Neural cell (in vitro differentiated cells): ENCODE measurements around the gene CEMIP2. TPM values are rescaled to one million over a fixed set of nuclear protein-coding genes. Genes with fewer than 3 reads are reported as not detected.

ENCODE experiments used
- H2AFZ ChIP-seq: fragments of 200-600, 300-800 bp; sonication (generic), shearing (Covaris generic); 2 replicates; pipeline ENCODE4 v1.6.0; 2014; ENCODE audit warnings: low read depth, mild to moderate bottlenecking, antibody characterized with exemption, low read length, moderate library complexity
- H3F3A ChIP-seq: fragments of 200-600 bp; shearing (Covaris generic); 2 replicates; pipeline ENCODE4 v1.6.1; 2016; ENCODE audit warnings: mild to moderate bottlenecking, moderate library complexity, mixed read lengths, antibody characterized with exemption, low read length; ENCODE audit not compliant: insufficient read depth, poor library complexity, severe bottlenecking
- H3K27ac ChIP-seq: fragments of 200-600, 300-800 bp; sonication (generic), shearing (Covaris generic); 2 replicates; pipeline ENCODE4 v1.5.1; 2014; ENCODE audit warnings: mild to moderate bottlenecking, low read length, moderate library complexity
- H3K27me3 ChIP-seq: fragments of 300-800, 200-600 bp; sonication (generic), shearing (Covaris generic); 2 replicates; pipeline ENCODE4 v1.6.0; 2014; ENCODE audit warnings: mild to moderate bottlenecking, low read depth, low read length, moderate library complexity; ENCODE audit not compliant: insufficient read depth
- H3K36me3 ChIP-seq: fragments of 300-800, 200-600 bp; sonication (generic), shearing (Covaris generic); 2 replicates; pipeline ENCODE4 v1.5.1; 2014; ENCODE audit warnings: mild to moderate bottlenecking, antibody characterized with exemption, low read length, moderate library complexity; ENCODE audit not compliant: insufficient read depth
- H3K4me2 ChIP-seq: fragments of 300-800, 200-600 bp; sonication (generic), shearing (Covaris generic); 2 replicates; pipeline ENCODE4 v1.6.0; 2014; ENCODE audit warnings: mild to moderate bottlenecking, low read length
- H3K4me3 ChIP-seq: fragments of 300-800, 200-600 bp; sonication (generic), shearing (Covaris generic); 2 replicates; pipeline ENCODE4 v1.5.1; 2014; ENCODE audit warnings: mild to moderate bottlenecking, low read length, moderate library complexity
- H3K79me2 ChIP-seq: fragments of 200-600 bp; shearing (Covaris generic); replicated peaks from 2 replicates; pipeline ENCODE4 v1.6.0; 2014; ENCODE audit warnings: mild to moderate bottlenecking, low read length, moderate library complexity; ENCODE audit not compliant: insufficient read depth
- H3K9ac ChIP-seq: fragments of 300-800, 200-600 bp; sonication (generic), shearing (Covaris generic); 2 replicates; pipeline ENCODE4 v1.6.1; 2016; ENCODE audit warnings: mild to moderate bottlenecking, low read length, mixed read lengths
- H3K9me2 ChIP-seq: fragments of 200-600 bp; shearing (Covaris generic); 2 replicates; pipeline ENCODE4 v1.6.1; 2016; ENCODE audit warnings: mild to moderate bottlenecking, low read length, mixed read lengths; ENCODE audit not compliant: insufficient read depth
- H3K9me3 ChIP-seq: fragments of 200-600, 300-800 bp; sonication (generic), shearing (Covaris generic); 2 replicates; pipeline ENCODE4 v1.6.1; 2016; ENCODE audit warnings: mild to moderate bottlenecking, mixed run types, low read length, moderate library complexity, mixed read lengths
- H4K20me1 ChIP-seq: fragments of 200-600 bp; shearing (Covaris generic); 2 replicates; pipeline ENCODE4 v1.6.1; 2016; ENCODE audit warnings: mild to moderate bottlenecking, mixed run types; ENCODE audit not compliant: insufficient read depth
- EP300 ChIP-seq: fragments of 450-650 bp; conservative IDR thresholded peaks from 2 replicates; pipeline ENCODE4 v1.6.1; 2014; ENCODE audit warnings: antibody characterized with exemption, mild to moderate bottlenecking, moderate library complexity; ENCODE audit not compliant: poor library complexity, severe bottlenecking
- EZH2 ChIP-seq: fragments of 200-600, 300-800 bp; shearing (Covaris generic), sonication (generic); IDR thresholded peaks from 2 replicates; pipeline ENCODE4 v1.6.1; 2014; ENCODE audit warnings: antibody characterized with exemption, low read length, borderline replicate concordance, mild to moderate bottlenecking; ENCODE audit not compliant: insufficient read depth, poor library complexity, severe bottlenecking
- MXI1 ChIP-seq: fragments of 450-650 bp; conservative IDR thresholded peaks from 2 replicates; pipeline ENCODE4 v1.6.1; 2014; ENCODE audit warnings: antibody characterized with exemption, mild to moderate bottlenecking; ENCODE audit not compliant: poor library complexity, severe bottlenecking
- POLR2AphosphoS5 ChIP-seq: IDR thresholded peaks from 2 replicates; pipeline ENCODE4 v1.6.1; 2012
- RAD21 ChIP-seq: fragments of 450-650 bp; conservative IDR thresholded peaks from 2 replicates; pipeline ENCODE4 v1.6.1; 2014; ENCODE audit warnings: antibody characterized with exemption, mild to moderate bottlenecking, moderate library complexity
- SMC3 ChIP-seq: fragments of 450-650 bp; conservative IDR thresholded peaks from 2 replicates; pipeline ENCODE4 v1.6.1; 2014; ENCODE audit warnings: antibody characterized with exemption, mild to moderate bottlenecking, moderate library complexity; ENCODE audit not compliant: poor library complexity
- TAF1 ChIP-seq: IDR thresholded peaks from 2 replicates; pipeline ENCODE4 v1.6.1; 2012; ENCODE audit warnings: low read depth
- polyA plus RNA-seq: library from polyadenylated mRNA; depleted of rRNA; stranded (reverse); fragments of >200 nt; gene quantifications from 2 replicates; pipeline ENCODE4 v1.2.3, GENCODE V29; 2014
- TF ChIP-seq, protein P1 (sequence below): IDR thresholded peaks from 2 replicates; pipeline ENCODE4 v1.6.1; 2012; ENCODE audit warnings: borderline replicate concordance
- TF ChIP-seq, protein P2 (sequence below): fragments of 450-650 bp; IDR thresholded peaks from 2 replicates; pipeline ENCODE4 v1.5.1; 2014; ENCODE audit warnings: antibody characterized with exemption, mild to moderate bottlenecking, moderate library complexity; ENCODE audit not compliant: poor library complexity, severe bottlenecking

The CEMIP2 gene
- polyA plus RNA-seq, 1 donor from 2014 or later: 11.3 TPM

DNA sequence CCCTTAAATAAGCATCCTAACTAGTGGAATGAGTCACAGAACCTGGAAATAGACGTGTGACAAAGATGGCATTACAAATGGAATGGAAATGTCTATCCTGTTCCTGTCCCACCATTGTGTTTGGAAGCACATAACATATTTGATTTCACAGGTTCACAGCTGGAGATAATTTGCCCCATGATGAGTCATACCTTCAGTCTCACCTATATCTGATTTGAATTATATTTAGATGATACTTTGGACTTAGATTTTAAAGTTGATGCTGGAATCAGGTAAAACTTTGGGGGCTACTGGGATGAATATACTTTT is 92.5 kb downstream of the CEMIP2 start:
- Histone ChIP-seq H4K20me1 (no peaks in the 10 kb centered on the region), H3K36me3 (peaks cover 4% of the 10 kb centered on the region), H3K9ac (no peak overlapping the region), H3K9me3 (no peaks in the 10 kb centered on the region), H3K4me2 (no peak overlapping the region), H3K27me3 (no peaks in the 10 kb centered on the region), H3F3A (no peaks in the 10 kb centered on the region), H3K9me2 (no peaks in the 10 kb centered on the region), H2AFZ (no peak overlapping the region), H3K4me3 (no peak overlapping the region), H3K79me2 (no peaks in the 10 kb centered on the region), H3K27ac (no peak overlapping the region)
- TF ChIP-seq EP300: no peak
- TF ChIP-seq MXI1: no peak
- TF ChIP-seq EZH2: no peak
- TF ChIP-seq RAD21: no peak
- TF ChIP-seq POLR2AphosphoS5: no peak
- TF ChIP-seq SMC3: no peak
- TF ChIP-seq, protein P1, sequence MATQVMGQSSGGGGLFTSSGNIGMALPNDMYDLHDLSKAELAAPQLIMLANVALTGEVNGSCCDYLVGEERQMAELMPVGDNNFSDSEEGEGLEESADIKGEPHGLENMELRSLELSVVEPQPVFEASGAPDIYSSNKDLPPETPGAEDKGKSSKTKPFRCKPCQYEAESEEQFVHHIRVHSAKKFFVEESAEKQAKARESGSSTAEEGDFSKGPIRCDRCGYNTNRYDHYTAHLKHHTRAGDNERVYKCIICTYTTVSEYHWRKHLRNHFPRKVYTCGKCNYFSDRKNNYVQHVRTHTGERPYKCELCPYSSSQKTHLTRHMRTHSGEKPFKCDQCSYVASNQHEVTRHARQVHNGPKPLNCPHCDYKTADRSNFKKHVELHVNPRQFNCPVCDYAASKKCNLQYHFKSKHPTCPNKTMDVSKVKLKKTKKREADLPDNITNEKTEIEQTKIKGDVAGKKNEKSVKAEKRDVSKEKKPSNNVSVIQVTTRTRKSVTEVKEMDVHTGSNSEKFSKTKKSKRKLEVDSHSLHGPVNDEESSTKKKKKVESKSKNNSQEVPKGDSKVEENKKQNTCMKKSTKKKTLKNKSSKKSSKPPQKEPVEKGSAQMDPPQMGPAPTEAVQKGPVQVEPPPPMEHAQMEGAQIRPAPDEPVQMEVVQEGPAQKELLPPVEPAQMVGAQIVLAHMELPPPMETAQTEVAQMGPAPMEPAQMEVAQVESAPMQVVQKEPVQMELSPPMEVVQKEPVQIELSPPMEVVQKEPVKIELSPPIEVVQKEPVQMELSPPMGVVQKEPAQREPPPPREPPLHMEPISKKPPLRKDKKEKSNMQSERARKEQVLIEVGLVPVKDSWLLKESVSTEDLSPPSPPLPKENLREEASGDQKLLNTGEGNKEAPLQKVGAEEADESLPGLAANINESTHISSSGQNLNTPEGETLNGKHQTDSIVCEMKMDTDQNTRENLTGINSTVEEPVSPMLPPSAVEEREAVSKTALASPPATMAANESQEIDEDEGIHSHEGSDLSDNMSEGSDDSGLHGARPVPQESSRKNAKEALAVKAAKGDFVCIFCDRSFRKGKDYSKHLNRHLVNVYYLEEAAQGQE: no peak
- no peak for TF ChIP-seq TAF1
- TF ChIP-seq, protein P2, sequence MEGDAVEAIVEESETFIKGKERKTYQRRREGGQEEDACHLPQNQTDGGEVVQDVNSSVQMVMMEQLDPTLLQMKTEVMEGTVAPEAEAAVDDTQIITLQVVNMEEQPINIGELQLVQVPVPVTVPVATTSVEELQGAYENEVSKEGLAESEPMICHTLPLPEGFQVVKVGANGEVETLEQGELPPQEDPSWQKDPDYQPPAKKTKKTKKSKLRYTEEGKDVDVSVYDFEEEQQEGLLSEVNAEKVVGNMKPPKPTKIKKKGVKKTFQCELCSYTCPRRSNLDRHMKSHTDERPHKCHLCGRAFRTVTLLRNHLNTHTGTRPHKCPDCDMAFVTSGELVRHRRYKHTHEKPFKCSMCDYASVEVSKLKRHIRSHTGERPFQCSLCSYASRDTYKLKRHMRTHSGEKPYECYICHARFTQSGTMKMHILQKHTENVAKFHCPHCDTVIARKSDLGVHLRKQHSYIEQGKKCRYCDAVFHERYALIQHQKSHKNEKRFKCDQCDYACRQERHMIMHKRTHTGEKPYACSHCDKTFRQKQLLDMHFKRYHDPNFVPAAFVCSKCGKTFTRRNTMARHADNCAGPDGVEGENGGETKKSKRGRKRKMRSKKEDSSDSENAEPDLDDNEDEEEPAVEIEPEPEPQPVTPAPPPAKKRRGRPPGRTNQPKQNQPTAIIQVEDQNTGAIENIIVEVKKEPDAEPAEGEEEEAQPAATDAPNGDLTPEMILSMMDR: no peak

DNA sequence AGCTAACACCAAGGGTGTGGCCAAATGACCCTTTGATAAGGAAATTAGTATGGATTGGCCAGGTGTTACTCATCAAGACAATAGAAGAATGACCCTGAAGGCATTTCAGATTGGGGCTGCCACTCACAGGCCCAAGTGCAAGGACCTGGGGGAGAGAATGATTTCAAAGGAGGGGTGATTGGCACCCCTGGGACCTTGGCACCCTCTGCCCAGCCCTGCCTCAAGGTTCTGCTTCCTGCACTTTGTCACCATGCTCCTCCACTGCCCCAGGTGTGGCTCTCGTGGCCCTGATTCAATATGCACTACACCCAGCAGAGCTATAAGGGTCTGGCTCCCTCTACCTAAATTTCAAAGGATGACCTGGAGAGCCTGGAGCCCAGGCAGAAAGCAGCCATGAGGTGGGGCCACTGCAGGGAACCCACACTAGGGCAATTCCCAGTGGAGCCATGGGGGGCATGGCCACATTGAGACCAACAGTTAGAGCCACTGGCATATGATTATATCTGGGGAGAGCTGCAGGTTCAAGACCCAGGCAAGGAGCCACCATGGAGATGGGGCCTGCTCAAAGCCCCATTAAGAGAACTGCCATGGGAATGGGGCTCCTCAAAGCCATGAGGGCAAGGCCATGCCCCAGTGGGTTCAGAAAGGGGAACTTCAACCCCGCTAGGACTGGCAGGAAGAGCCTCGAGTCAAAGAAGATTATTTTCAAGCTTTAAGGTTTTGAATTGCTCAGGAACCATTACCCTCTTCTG is 93.0 kb downstream of the CEMIP2 start:
- Histone ChIP-seq H3K27ac (no peak overlapping the region), H2AFZ (no peak overlapping the region)

More for the DNA sequence above, 93.0 kb downstream of the CEMIP2 start:
- Histone ChIP-seq H3K4me2 (no peak overlapping the region), H3F3A (no peaks in the 10 kb centered on the region), H3K9me3 (no peaks in the 10 kb centered on the region), H3K9me2 (no peaks in the 10 kb centered on the region), H3K27me3 (no peaks in the 10 kb centered on the region), H3K79me2 (no peaks in the 10 kb centered on the region), H3K36me3 (peaks cover 4% of the 10 kb centered on the region), H3K9ac (no peak overlapping the region), H4K20me1 (no peaks in the 10 kb centered on the region), H3K4me3 (no peak overlapping the region)
- TF ChIP-seq SMC3: no peak
- TF ChIP-seq, protein P2: no peak
- TF ChIP-seq EP300: no peak
- no peak for TF ChIP-seq TAF1
- TF ChIP-seq MXI1: no peak
- TF ChIP-seq, protein P1: no peak
- no peak for TF ChIP-seq RAD21
- no peak for TF ChIP-seq EZH2
- no peak for TF ChIP-seq POLR2AphosphoS5
